Parathyroid adenoma (tissue), 2 donors: ENCODE measurements around the gene LRP6.

Experiments used
- H2AFZ ChIP-seq: fragments of 300-600 bp; sonication (generic); one replicate; pipeline ENCODE4 v1.7.0; 2017; ENCODE audit warnings: antibody characterized with exemption, mild to moderate bottlenecking
- H3K27ac ChIP-seq: fragments of 300-600 bp; sonication (generic); one replicate; pipeline ENCODE4 v1.7.0; 2017
- H3K27me3 ChIP-seq: fragments of 300-600 bp; sonication (generic); one replicate; pipeline ENCODE4 v1.7.0; 2017; ENCODE audit warnings: low read length; ENCODE audit not compliant: control insufficient read depth, insufficient read depth
- H3K36me3 ChIP-seq: fragments of 300-600 bp; sonication (generic); one replicate; pipeline ENCODE4 v1.7.0; 2017; ENCODE audit warnings: low read length; ENCODE audit not compliant: control insufficient read depth, insufficient read depth
- H3K4me1 ChIP-seq: fragments of 300-600 bp; sonication (generic); one replicate; pipeline ENCODE4 v1.7.0; 2017; ENCODE audit warnings: control low read depth
- H3K4me2 ChIP-seq: fragments of 300-600 bp; sonication (generic); one replicate; pipeline ENCODE4 v1.7.0; 2017; ENCODE audit warnings: low read length
- H3K4me3 ChIP-seq: fragments of 300-600 bp; sonication (generic); one replicate; pipeline ENCODE4 v1.7.0; 2017; ENCODE audit warnings: low read depth, low read length
- H3K79me2 ChIP-seq: fragments of 300-600 bp; sonication (generic); one replicate; pipeline ENCODE4 v1.7.0; 2017; ENCODE audit warnings: control low read depth
- H3K9ac ChIP-seq: fragments of 300-600 bp; sonication (generic); one replicate; pipeline ENCODE4 v1.7.0; 2017; ENCODE audit warnings: mild to moderate bottlenecking
- H3K9me3 ChIP-seq: fragments of 300-600 bp; sonication (generic); one replicate; pipeline ENCODE4 v1.7.0; 2017; ENCODE audit warnings: low read length; ENCODE audit not compliant: control insufficient read depth
- CTCF ChIP-seq: fragments of 300-600 bp; sonication (generic); IDR thresholded peaks from one replicate; pipeline ENCODE4 v1.7.0; 2017; ENCODE audit warnings: antibody characterized with exemption, mild to moderate bottlenecking
- donor health status: primary hyperparathyroidism.

LRP6 gene

GRCh38 chr12:12273291-12273957, 6.6 kb upstream of the LRP6 start:
- no peak overlapping the region for H3K4me2 ChIP-seq
- no peaks in the 10 kb centered on the region for H3K36me3 ChIP-seq
- H3K9me3 ChIP-seq, result no peaks in the 10 kb centered on the region
- H2AFZ ChIP-seq, result peak overlapping the region; percentile 7
- H3K79me2 ChIP-seq, result no peaks in the 10 kb centered on the region
- TF ChIP-seq CTCF, result no peak
- H3K4me3 ChIP-seq, result no peak overlapping the region
- H3K4me1 ChIP-seq, result peaks cover 4% of the 10 kb centered on the region
- H3K27me3 ChIP-seq, result no peaks in the 10 kb centered on the region
- no peak overlapping the region for H3K9ac ChIP-seq
- H3K27ac ChIP-seq, result peak overlapping the region; percentile 0

- TF ChIP-seq CTCF, result no peak
- Histone ChIP-seq H3K9me3 (no peaks in the 10 kb centered on the region), H2AFZ (peak overlapping the region; percentile 7), H3K4me3 (no peak overlapping the region), H3K79me2 (no peaks in the 10 kb centered on the region), H3K4me2 (no peak overlapping the region), H3K36me3 (no peaks in the 10 kb centered on the region), H3K9ac (no peak overlapping the region), H3K4me1 (peaks cover 6% of the 10 kb centered on the region), H3K27ac (peak overlapping the region; percentile 0), H3K27me3 (no peaks in the 10 kb centered on the region)
Observed at GRCh38 chr12:12272869-12273268, 6.0 kb upstream of the LRP6 start.

- H3K27me3 ChIP-seq, result no peaks in the 10 kb centered on the region
- no peak overlapping the region for H3K9ac ChIP-seq
- no peaks in the 10 kb centered on the region for H3K9me3 ChIP-seq
- no peaks in the 10 kb centered on the region for H3K36me3 ChIP-seq
- H3K4me3 ChIP-seq, result no peak overlapping the region
- no peak for TF ChIP-seq CTCF
- H3K79me2 ChIP-seq, result no peaks in the 10 kb centered on the region
- H3K4me1 ChIP-seq, result peaks cover 10% of the 10 kb centered on the region
- no peak overlapping the region for H2AFZ ChIP-seq
- H3K4me2 ChIP-seq, result no peak overlapping the region
- no peak overlapping the region for H3K27ac ChIP-seq
Observed at GRCh38 chr12:12270226-12270625, 3.4 kb upstream of the LRP6 start.

GRCh38 chr12:12267742-12268200, 927 bp upstream of the LRP6 start:
- Histone ChIP-seq H3K27me3 (no peaks in the 10 kb centered on the region), H3K36me3 (no peaks in the 10 kb centered on the region), H3K79me2 (peaks cover 5% of the 10 kb centered on the region), H3K9me3 (no peaks in the 10 kb centered on the region), H2AFZ (peak overlapping the region; percentile 96), H3K4me1 (peaks cover 6% of the 10 kb centered on the region), H3K27ac (peak overlapping the region; percentile 99), H3K9ac (no peak overlapping the region), H3K4me2 (peak overlapping the region; percentile 90), H3K4me3 (peak overlapping the region; percentile 83)
- no peak for TF ChIP-seq CTCF

GRCh38 chr12:12266389-12266872, 413 bp downstream of the LRP6 start:
- Histone ChIP-seq H3K4me2 (peak overlapping the region; percentile 90), H3K27ac (peak overlapping the region; percentile 99), H3K9ac (peak overlapping the region; percentile 82), H3K27me3 (no peaks in the 10 kb centered on the region), H3K4me1 (peaks cover 6% of the 10 kb centered on the region), H3K9me3 (no peaks in the 10 kb centered on the region), H3K36me3 (no peaks in the 10 kb centered on the region), H3K4me3 (peak overlapping the region; percentile 83), H2AFZ (peak overlapping the region; percentile 96), H3K79me2 (peaks cover 16% of the 10 kb centered on the region)
- TF ChIP-seq CTCF, result no peak
